Chondrocyte (in vitro differentiated cells): Measurements from ENCODE around the gene TELO2. TPM values are rescaled to one million over a fixed set of nuclear protein-coding genes. Genes with fewer than 3 reads are reported as not detected.

Experiments used
- DNase-seq: peaks from one replicate; pipeline ENCODE4 v3.0.0; 2021; ENCODE audit warnings: mixed read lengths, low spot score
- H3K27ac Mint-ChIP-seq: one replicate; pipeline ENCODE4 v1.8.0; 2021; ENCODE audit warnings: mild to moderate bottlenecking, moderate library complexity, mixed read lengths; ENCODE audit not compliant: unreplicated experiment
- H3K27me3 Mint-ChIP-seq: 2 replicates; pipeline ENCODE4 v1.8.0; 2021; ENCODE audit warnings: low read depth, mixed read lengths
- H3K36me3 Mint-ChIP-seq: 2 replicates; pipeline ENCODE4 v1.8.0; 2021; ENCODE audit warnings: low read depth, mixed read lengths
- H3K4me1 Mint-ChIP-seq: 2 replicates; pipeline ENCODE4 v1.8.0; 2021; ENCODE audit warnings: low read depth, mild to moderate bottlenecking, mixed read lengths
- H3K4me3 Mint-ChIP-seq: one replicate; pipeline ENCODE4 v1.8.0; 2021; ENCODE audit warnings: mild to moderate bottlenecking, moderate library complexity, mixed read lengths; ENCODE audit not compliant: unreplicated experiment
- H3K9me3 Mint-ChIP-seq: 2 replicates; pipeline ENCODE4 v1.8.0; 2021; ENCODE audit warnings: low read depth, mixed read lengths
- CTCF ChIP-seq: fragments of 200-600 bp; sonication (generic); IDR thresholded peaks from 2 replicates; pipeline ENCODE4 v1.5.0; 2021; ENCODE audit warnings: antibody characterized with exemption, mild to moderate bottlenecking, moderate library complexity
- total RNA-seq: library from RNA; stranded (reverse); gene quantifications from 3 replicates; pipeline ENCODE4 v1.2.1, GENCODE V29; 2021

Gene TELO2
- total RNA-seq, 1 donor from 2014 or later: 21.7 TPM

GRCh38 chr16:1514507-1514906 is 21.3 kb downstream of the TELO2 start:
- H3K27me3 Mint-ChIP-seq: no peaks in the 10 kb centered on the region
- no peak for TF ChIP-seq CTCF
- no peak overlapping the region for H3K27ac Mint-ChIP-seq
- peaks cover 2% of the 10 kb centered on the region for H3K4me1 Mint-ChIP-seq
- no peak overlapping the region for H3K4me3 Mint-ChIP-seq
- H3K9me3 Mint-ChIP-seq: peaks cover 6% of the 10 kb centered on the region
- peaks cover 19% of the 10 kb centered on the region for H3K36me3 Mint-ChIP-seq
- DNase-seq: no peak

- Mint-ChIP-seq H3K9me3 (peaks cover 6% of the 10 kb centered on the region), H3K4me1 (no peaks in the 10 kb centered on the region), H3K27ac (no peak overlapping the region), H3K36me3 (peaks cover 11% of the 10 kb centered on the region), H3K27me3 (no peaks in the 10 kb centered on the region), H3K4me3 (no peak overlapping the region)
- TF ChIP-seq CTCF: no peak
- no peak for DNase-seq
Observed at GRCh38 chr16:1518626-1519135, 25.5 kb downstream of the TELO2 start.

GRCh38 chr16:1519831-1520230 is 26.7 kb downstream of the TELO2 start:
- no peak for DNase-seq
- Mint-ChIP-seq H3K27me3 (no peaks in the 10 kb centered on the region), H3K36me3 (peaks cover 8% of the 10 kb centered on the region), H3K4me3 (no peak overlapping the region), H3K4me1 (no peaks in the 10 kb centered on the region), H3K9me3 (peaks cover 3% of the 10 kb centered on the region), H3K27ac (no peak overlapping the region)
- no peak for TF ChIP-seq CTCF

GRCh38 chr16:1520461-1520860 is 27.3 kb downstream of the TELO2 start:
- Mint-ChIP-seq H3K27me3 (no peaks in the 10 kb centered on the region), H3K36me3 (peaks cover 6% of the 10 kb centered on the region), H3K4me1 (no peaks in the 10 kb centered on the region), H3K4me3 (no peak overlapping the region), H3K9me3 (no peaks in the 10 kb centered on the region), H3K27ac (no peak overlapping the region)
- DNase-seq: no peak
- TF ChIP-seq CTCF: no peak

GRCh38 chr16:1523581-1524245 is 30.6 kb downstream of the TELO2 start:
- H3K27me3 Mint-ChIP-seq: no peaks in the 10 kb centered on the region

More at GRCh38 chr16:1523581-1524245, 30.6 kb downstream of the TELO2 start:
- H3K36me3 Mint-ChIP-seq: peaks cover 4% of the 10 kb centered on the region
- no peaks in the 10 kb centered on the region for H3K9me3 Mint-ChIP-seq
- H3K4me3 Mint-ChIP-seq: no peak overlapping the region
- peaks cover 4% of the 10 kb centered on the region for H3K4me1 Mint-ChIP-seq
- no peak for DNase-seq
- no peak overlapping the region for H3K27ac Mint-ChIP-seq
- no peak for TF ChIP-seq CTCF
